Measurements from ENCODE around the gene FAM162A. TPM values are rescaled to one million over a fixed set of nuclear protein-coding genes. Genes with fewer than 3 reads are reported as not detected.
A peak's percentile ranks its signal among the peaks of the same experiment; 100 is the strongest.

Gene FAM162A
- total RNA-seq, 2 donors from 2014 or later, result 167 to 310 TPM

DNA sequence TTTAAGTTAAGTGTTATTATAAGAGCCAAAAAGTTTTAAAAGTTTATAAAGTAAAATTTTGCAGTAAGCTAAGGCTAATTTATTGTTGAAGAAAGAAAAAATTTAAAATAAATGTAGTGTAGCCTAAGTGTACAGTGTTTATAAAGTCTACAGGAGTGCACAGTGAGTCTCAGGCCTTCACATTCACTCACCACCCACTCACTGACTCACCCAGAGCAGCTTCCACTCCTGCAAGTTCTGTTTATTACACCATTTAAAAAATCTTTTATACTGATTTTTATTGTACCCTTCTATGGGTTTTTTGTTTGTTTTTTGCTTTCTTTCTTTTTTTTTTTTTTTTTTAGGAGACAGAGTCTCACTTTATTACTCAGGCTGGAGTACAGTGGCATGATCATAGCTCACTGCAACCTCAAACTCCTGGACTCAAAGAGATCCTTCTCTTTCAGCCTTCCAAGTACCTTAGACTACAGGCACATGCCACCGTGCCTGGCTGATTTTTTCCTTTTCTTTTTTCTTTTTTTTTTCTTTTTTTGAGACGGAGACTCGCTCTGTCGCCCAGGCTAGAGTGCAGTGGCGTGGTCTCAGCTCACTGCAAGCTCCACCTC, 33.1 kb upstream of the FAM162A start:
- Histone ChIP-seq H3K36me3 (no peaks in the 10 kb centered on the region), H3K27ac (peak overlapping the region; percentile 71), H3K9ac (ENCODE audit: low read depth in 2 of 2, low read length in 2 of 2) (peak overlapping the region in 1 of 2 donors; percentile 1), H3K4me1 (peaks cover 3% of the 10 kb centered on the region), H3K27me3 (no peaks in the 10 kb centered on the region), H3K4me3 (no peak overlapping the region), H3K9me3 (no peaks in the 10 kb centered on the region)
- TF ChIP-seq, protein P1, sequence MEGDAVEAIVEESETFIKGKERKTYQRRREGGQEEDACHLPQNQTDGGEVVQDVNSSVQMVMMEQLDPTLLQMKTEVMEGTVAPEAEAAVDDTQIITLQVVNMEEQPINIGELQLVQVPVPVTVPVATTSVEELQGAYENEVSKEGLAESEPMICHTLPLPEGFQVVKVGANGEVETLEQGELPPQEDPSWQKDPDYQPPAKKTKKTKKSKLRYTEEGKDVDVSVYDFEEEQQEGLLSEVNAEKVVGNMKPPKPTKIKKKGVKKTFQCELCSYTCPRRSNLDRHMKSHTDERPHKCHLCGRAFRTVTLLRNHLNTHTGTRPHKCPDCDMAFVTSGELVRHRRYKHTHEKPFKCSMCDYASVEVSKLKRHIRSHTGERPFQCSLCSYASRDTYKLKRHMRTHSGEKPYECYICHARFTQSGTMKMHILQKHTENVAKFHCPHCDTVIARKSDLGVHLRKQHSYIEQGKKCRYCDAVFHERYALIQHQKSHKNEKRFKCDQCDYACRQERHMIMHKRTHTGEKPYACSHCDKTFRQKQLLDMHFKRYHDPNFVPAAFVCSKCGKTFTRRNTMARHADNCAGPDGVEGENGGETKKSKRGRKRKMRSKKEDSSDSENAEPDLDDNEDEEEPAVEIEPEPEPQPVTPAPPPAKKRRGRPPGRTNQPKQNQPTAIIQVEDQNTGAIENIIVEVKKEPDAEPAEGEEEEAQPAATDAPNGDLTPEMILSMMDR (IDR thresholded peaks at IDR 0.05), result no peak
- peak; percentile 36 for DNase-seq
- intact Hi-C loops (cut with DNase I), result loop anchor here (10.0 kb wide), 1 partner anchor 246 kb away; no protein-coding TSS in a partner anchor

DNA sequence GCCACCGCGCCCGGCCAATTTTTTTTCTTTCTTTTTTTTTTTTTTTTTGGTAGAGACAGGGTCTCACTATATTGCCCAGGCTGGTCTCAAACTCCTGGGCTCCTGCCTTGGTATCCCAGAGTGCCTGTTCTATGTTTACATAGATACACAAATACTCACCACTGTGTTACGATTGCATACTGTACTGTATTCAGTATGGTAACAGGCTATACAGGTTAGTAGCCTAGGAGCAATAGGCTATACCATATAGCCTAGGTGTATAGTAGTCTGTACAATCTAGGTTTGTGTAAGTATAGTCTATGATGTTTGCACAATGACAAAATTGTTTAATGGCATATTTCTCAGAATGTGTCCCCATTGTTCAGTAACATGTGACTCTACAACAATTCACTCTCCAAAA, 32.4 kb upstream of the FAM162A start:
- Histone ChIP-seq H3K27ac (peak overlapping the region; percentile 71), H3K9me3 (no peaks in the 10 kb centered on the region), H3K27me3 (no peaks in the 10 kb centered on the region), H3K36me3 (no peaks in the 10 kb centered on the region), H3K4me3 (no peak overlapping the region), H3K4me1 (peaks cover 3% of the 10 kb centered on the region), H3K9ac (ENCODE audit: low read depth in 2 of 2, low read length in 2 of 2) (peak overlapping the region in 1 of 2 donors; percentile 1)
- TF ChIP-seq, protein P1 (IDR thresholded peaks at IDR 0.05), result no peak
- intact Hi-C loops (cut with DNase I), result loop anchor here (10.0 kb wide), 1 partner anchor 247 kb away; no protein-coding TSS in a partner anchor
- no peak for DNase-seq

DNA sequence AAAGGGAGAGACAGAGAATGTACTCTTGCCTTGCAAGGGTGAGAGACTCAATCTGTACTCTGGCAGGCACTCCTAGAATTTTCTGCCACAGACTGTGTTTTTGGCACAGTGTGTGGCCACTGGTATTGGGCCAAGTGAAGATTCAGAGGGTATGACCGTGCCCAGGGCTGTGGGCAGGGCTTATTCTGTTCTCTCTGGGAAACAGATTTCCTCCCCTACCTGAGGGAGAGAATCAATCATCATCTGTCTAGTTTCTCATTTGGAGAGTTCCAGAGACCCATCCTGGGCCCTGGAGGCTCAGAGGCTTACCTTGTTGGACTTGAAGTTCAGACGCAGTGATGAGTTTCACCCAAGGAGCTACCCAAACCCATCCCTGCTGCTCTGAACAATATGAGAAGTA, 30.8 kb upstream of the FAM162A start:
- Histone ChIP-seq H3K36me3 (no peaks in the 10 kb centered on the region), H3K27ac (no peak overlapping the region), H3K4me3 (no peak overlapping the region), H3K9ac (ENCODE audit: low read depth in 2 of 2, low read length in 2 of 2) (no peak overlapping the region), H3K9me3 (no peaks in the 10 kb centered on the region), H3K4me1 (peaks cover 3% of the 10 kb centered on the region), H3K27me3 (no peaks in the 10 kb centered on the region)
- intact Hi-C loops (cut with DNase I), result loop anchor here (10.0 kb wide), 1 partner anchor 248 kb away; no protein-coding TSS in a partner anchor
- DNase-seq, result no peak
- TF ChIP-seq, protein P1 (IDR thresholded peaks at IDR 0.05), result no peak

DNA sequence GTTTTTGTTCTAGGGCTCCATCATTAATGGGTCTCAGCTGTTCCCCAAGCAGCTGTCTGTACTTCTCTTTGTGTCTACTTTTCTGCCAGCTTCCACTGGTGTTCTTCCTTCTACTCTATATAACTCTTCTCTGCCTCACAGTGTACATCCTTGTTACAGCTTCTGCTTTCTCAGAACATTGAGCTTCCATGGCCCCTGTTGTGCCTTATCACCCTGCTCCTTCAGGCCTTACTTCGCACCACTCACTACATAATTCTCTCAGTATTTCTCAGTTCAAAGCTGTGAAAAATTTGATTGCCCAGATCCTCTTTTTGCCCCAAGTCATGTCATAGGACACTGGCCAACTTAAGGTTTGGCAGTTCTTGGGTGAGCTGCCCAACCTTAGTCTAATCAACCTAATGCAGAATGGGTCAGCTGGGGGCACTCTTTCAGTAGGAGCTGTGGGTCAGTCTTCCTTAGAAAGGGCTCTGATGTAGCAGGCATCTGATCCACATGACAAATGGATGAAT, 30.0 kb upstream of the FAM162A start:
- intact Hi-C loops (cut with DNase I), result loop anchor here (10.0 kb wide), 1 partner anchor 249 kb away; no protein-coding TSS in a partner anchor
- TF ChIP-seq, protein P1 (IDR thresholded peaks at IDR 0.05), result no peak
- no peak for DNase-seq
- no peak overlapping the region for H3K4me3 ChIP-seq
- H3K9me3 ChIP-seq, result no peaks in the 10 kb centered on the region
- no peak overlapping the region for H3K9ac ChIP-seq (ENCODE audit: low read depth in 2 of 2, low read length in 2 of 2)
- peaks cover 3% of the 10 kb centered on the region for H3K4me1 ChIP-seq
- no peaks in the 10 kb centered on the region for H3K36me3 ChIP-seq
- H3K27ac ChIP-seq, result no peak overlapping the region
- H3K27me3 ChIP-seq, result no peaks in the 10 kb centered on the region

DNA sequence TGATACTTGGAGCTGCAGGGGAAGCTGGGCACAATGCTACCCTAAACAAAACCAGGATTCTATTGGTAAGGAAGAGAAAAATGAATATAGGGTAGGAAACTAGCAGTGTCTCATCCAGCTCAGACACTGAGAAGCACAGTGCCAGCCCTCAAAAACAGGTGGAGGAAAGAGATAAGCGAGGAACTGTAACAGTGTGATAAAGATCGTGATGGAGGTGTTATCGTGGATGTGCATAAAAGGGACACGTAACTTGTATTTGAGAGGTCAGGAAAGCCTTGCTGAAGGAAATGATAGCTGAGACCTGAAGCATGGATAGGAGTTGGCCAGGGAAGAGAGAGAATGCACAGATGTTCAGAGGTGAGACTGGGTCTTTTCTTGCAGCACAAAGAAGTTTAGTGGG, 28.4 kb upstream of the FAM162A start:
- TF ChIP-seq, protein P1 (IDR thresholded peaks at IDR 0.05), result no peak
- no peaks in the 10 kb centered on the region for H3K36me3 ChIP-seq
- no peak overlapping the region for H3K4me3 ChIP-seq
- no peak for DNase-seq
- no peak overlapping the region for H3K27ac ChIP-seq
- H3K4me1 ChIP-seq, result peaks cover 3% of the 10 kb centered on the region
- intact Hi-C loops (cut with DNase I), result loop anchor here (2.0 to 10.0 kb wide), 2 partner anchors 49 to 251 kb away; no protein-coding TSS in a partner anchor
- no peaks in the 10 kb centered on the region for H3K9me3 ChIP-seq
- H3K9ac ChIP-seq (ENCODE audit: low read depth in 2 of 2, low read length in 2 of 2), result no peak overlapping the region
- H3K27me3 ChIP-seq, result no peaks in the 10 kb centered on the region

Data from colonic mucosa (tissue), 4 donors.